Measurements from ENCODE around the gene PTPRE.

The PTPRE gene

DNA sequence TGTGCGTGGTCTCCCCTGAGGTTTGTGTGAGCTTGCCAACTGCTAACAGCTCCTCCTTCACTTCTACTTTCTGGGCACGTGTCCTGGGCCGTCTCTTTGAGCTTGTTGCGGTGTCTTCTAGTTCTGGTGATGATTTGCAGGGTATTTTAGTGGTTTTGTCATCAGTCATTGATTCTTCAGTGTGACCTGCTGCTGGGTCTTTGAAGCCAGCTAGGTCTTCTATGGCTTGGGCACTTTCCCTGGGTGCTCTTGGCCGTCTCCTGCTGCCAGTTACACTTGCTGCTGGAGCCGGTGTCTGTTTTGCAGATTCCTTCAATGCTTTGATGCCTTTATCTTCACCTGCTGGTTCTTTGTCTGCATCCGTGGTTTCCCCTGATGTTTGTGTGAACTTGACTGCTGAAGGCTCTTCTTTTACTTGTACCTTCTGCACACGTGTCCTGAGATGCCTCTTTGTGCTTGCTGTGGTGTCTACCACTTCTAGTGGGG, 196.4 kb downstream of the PTPRE start:
- no peak for DNase-seq

DNA sequence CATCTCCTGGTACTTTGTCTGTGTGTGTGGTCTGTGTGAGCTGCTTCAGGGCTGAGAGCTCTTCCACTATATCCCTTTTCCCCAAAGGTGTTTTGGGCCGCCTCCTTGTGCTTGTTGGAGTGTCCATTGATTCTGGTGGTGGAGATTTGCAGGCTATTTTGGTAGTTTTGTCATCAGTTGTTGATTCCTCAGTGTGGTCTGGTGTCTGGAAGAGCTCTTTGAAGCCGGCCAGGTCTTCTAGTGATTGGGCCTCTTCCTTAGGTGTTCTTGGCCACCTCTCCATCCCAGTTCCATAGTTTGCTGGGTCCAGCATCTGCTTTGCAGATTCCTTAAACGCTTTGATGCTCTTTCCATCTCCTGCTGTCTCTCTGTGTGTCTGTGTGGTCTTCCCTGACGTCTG, 198.5 kb downstream of the PTPRE start:
- DNase-seq: no peak

GRCh38 chr10:128109707-128110106, 202.8 kb downstream of the PTPRE start:
- DNase-seq: peak; percentile 86

DNA sequence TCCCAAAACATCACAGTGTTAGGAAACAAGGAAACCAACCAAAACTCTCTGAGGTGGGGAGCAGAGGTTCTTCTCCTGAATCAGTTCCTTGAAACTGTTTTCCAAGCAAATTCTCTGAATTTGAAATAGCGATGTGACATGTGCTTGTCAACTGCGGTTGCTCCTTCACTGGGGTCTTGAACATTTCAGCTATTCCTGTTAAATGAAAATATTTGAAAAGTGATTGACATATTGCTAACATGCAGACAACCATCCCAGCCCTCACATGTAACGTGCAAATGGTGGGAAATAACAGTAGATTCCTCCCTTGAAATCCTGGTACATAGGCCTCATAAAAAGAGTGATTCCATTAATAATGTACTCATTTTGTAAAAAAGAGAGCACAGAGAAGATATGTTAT, 203.4 kb downstream of the PTPRE start:
- no peak for DNase-seq

DNA sequence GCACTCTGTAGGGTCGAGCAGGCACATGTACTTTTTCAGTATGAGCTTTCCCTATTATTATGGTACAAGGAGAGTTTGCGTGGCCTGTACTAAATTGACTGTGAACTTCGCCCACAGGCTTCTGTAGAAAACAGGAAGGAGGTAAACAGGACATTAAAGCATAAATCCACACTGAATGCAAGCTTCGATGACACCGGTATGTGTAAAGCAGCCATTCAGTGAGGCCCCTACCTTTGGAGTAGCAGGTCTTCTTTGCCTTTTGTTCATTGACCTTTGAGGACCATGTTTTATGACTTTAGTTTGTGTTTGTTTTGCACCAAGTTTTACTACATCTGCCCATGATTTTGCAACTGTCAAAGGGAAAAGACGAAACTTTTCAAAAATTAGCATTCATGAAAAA, 204.8 kb downstream of the PTPRE start:
- DNase-seq: no peak

DNA sequence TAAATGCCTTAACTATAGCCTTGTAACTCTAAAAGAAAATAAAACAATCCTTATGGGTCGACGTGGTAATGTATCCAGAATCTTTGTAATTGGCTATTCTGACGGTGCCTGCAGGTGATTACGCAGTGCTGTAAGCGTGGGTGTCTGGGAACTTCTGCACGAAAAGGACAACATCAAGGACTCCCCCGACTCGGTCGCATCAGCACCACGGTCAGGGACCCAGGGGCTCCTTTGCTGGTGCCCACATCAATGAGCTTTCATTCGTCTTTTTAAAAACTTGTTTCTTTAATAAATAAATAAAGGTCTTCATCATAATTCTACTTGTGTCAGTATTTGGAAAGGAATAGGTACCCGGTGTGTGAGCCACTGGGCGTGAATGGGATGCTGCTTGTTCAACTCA, 206.1 kb downstream of the PTPRE start:
- no peak for DNase-seq

GRCh38 chr10:128114901-128115300, 208.0 kb downstream of the PTPRE start:
- DNase-seq: no peak

GRCh38 chr10:128115356-128115755, 208.5 kb downstream of the PTPRE start:
- DNase-seq: no peak

DNA sequence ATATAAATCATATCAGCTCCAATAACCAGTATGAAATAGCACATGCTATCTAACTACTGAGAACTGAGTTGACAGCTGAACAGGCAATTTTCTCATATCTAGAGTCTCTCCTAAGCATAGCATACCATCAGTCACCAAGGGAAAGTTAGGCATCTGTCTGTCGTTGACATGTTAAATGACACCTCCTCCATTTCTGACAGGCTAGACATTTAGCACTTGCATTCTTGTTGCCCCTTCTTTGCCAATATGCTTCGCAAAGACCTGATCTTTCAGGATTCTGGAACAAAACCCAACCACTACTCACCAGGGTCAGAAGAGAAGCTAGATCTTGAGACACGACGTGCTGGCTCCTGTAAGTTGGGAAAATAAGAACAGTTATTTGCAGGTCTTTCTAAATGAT, 209.3 kb downstream of the PTPRE start:
- no peak for DNase-seq

GRCh38 chr10:128116851-128117615, 210.1 kb downstream of the PTPRE start:
- no peak for DNase-seq

DNA sequence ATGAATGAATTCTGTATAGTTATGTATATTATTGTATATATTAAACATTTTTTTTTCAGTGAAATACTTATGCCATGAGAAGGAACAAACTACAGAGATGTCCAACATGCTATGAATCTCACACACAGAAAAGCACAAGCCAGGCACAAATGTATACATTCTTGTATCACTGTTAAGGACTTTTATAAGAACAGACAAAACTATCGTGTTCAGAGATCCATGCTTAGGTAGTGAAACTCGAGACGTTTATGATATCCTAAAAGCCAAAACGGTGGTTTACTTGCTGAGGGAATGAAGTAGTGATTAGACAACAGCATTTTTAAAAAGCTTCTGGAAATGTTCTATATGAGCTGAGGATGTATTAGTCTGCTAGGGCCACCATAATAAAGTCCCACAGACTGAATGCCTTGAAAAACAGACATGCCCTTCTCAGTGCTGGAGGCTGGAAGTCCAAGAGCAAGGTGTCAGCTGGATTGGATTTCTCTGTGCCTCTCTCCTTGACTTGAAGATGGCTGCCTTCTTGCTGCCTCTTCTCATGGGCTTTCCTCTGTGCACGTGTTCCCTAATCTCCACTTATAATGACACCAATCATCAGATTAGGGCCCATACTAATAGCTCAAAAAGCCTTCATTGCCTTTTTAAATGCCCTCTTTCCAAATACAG, 215.0 kb downstream of the PTPRE start:
- DNase-seq: no peak

- DNase-seq: no peak
Observed at GRCh38 chr10:128122931-128123330, 216.0 kb downstream of the PTPRE start.

GRCh38 chr10:128123846-128124245, 216.9 kb downstream of the PTPRE start:
- DNase-seq: no peak

GRCh38 chr10:128124813-128125403, 218.0 kb downstream of the PTPRE start:
- peak; percentile 19 for DNase-seq

- DNase-seq: peak; percentile 25
Observed at GRCh38 chr10:128125416-128125943, 218.6 kb downstream of the PTPRE start.

DNA sequence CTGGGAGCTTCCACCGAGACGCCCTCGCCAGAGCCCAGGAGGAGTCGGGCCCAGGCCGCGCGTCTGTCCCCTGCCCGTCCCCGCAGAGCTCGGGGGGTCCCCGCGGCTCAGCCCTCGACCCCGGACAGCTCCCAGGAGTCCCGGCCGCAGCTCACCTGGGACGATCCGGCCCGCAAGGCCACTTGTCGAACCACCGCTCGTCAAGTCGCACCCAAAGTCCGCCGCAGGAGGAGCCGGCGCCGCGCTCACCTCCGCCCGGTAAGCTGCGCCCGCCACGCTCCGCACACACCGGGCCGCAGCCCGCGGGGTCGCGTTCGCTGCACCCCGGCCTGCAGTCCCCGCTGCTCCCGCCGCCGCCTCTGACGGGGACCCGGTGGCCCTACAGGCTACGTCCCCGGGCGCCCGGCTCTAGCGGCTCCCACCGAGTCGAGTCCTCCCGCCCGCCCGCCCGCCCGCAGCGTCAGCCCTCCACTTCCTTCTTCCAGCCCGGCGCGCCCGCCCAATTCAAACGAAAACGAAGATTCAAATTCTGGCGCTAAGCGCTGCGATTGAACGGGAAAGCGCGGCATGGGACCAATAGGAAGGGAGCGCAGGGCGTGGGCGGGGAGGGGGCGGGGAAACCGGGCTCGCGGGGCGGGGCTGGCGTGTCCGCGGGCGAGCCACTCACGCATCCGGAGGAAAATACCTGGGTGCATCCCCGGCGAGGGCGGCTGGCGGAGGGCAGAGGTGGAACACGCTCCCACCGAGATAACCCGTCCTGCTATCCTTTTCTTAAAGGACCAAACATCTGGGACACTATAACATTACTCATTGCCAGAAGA, 219.3 kb downstream of the PTPRE start, which contains the start of gene MKI67:
Gene MKI67 (minus strand): TSS at position 480 of the 821 bp plus-strand sequence. CDS start 756 bp downstream, outside the sequence.
- DNase-seq: peak; percentile 94

DNA sequence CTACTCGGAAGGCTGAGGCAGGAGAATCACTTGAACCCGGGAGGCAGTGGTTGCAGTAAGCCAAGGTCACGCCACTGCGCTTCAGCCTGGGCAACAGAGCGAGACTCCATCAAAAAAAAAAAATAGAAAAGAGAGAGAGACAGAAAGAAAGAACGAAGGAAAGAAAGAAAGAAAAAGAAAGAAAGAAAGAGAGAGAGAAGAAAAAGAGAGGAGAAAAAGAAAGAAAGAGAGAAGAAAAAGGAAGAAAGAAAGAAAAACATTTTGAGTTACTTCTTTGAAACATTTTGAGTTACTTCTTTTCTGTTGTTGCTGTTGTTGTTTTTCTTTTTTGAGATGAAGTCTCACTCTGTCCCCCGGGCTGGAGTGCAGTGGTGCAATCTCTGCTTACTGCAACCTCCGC, 221.7 kb downstream of the PTPRE start:
- no peak for DNase-seq

GRCh38 chr10:128130051-128130450, 223.1 kb downstream of the PTPRE start:
- no peak for DNase-seq

Measured in NCI-H69 (cell line).